ENCODE measurements around the gene ENSA.

DNA sequence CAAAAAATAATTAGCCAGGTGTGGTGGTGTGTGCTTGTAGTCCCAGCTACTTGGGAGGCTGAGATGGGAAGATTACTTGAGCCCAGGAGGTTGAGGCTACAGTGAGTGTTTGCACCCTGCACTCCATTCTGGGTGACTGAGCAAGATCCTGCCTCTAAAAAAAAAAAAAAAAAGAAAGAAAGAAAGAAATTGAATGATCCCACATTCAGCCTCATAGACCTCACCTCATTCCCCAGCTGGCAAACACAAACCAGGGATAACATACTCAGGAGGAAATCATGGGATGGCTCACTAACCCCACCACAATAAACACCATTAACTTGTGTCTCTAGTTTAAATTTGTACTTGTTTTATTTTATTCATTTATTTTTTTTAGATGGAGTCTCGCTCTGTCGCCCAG is 8.5 kb downstream of the ENSA start:
- TF ChIP-seq CTCF (IDR thresholded peaks at IDR 0.05) (no peak), POLR2A (IDR thresholded peaks at IDR 0.05) (no peak)

Measured in prostate gland (tissue), 2 donors.